GM19351 (cell line): ENCODE data around the gene CDK9.
"Not testable (repeated sequence)": the region's sequence is repeated elsewhere in the genome, so short reads cannot be mapped to it uniquely, and the experiment has no call there.

ENCODE experiments used
- ATAC-seq: cut with Tn5 transposase; IDR thresholded peaks from one replicate; pipeline ENCODE4 v1.9.1; 2021; ENCODE audit warnings: mild to moderate bottlenecking, moderate library complexity; ENCODE audit not compliant: unreplicated experiment

CDK9 gene

DNA sequence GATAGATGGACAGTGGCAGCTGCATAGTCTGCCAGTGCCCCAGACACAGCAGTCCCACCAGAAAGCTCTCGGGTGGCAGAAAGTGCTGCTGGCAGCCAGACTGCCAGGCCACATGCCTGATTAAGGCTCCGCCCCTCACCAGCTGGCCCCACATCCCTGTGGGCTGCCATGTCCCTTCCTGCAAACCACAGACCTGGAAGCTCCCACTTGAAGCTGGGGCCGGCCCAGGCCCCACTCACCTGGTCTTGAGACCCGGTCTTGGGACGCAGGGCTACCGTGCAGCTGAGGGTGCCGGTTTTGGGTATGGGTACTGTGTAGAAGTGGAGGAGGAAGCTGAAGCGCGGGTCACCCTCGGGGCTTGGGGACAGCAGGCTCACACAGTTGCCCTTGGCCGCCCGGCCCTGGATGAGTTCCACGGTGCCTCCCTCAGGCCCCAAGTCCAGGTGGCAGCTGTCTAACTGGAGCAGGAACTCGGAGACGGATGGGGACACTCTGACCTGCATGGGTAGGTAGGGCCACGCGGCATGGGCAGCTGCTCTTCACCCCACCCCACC, 32.1 kb downstream of the CDK9 start:
- ATAC-seq, result no peak

GRCh38 chr9:127818574-127818973, 32.7 kb downstream of the CDK9 start:
- no peak for ATAC-seq

DNA sequence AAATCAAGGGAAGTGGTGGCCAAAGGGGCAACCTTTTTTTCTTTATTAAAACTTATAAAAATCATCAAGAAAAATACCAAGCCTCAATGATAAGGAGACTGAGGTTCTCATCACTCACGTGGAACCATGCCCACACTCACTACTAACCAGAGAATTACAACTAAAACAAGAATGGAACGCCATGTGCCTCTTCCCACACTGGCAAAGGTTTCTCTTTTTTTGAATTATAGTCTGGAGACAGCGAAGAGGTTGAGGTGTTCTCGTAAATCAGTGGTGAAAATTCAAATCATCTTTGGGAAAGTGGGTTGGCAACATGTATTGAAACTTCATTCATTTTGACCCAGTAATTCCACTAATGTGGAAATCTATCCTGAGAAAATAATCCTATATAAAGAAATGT, 36.3 kb downstream of the CDK9 start:
- ATAC-seq, result no peak

DNA sequence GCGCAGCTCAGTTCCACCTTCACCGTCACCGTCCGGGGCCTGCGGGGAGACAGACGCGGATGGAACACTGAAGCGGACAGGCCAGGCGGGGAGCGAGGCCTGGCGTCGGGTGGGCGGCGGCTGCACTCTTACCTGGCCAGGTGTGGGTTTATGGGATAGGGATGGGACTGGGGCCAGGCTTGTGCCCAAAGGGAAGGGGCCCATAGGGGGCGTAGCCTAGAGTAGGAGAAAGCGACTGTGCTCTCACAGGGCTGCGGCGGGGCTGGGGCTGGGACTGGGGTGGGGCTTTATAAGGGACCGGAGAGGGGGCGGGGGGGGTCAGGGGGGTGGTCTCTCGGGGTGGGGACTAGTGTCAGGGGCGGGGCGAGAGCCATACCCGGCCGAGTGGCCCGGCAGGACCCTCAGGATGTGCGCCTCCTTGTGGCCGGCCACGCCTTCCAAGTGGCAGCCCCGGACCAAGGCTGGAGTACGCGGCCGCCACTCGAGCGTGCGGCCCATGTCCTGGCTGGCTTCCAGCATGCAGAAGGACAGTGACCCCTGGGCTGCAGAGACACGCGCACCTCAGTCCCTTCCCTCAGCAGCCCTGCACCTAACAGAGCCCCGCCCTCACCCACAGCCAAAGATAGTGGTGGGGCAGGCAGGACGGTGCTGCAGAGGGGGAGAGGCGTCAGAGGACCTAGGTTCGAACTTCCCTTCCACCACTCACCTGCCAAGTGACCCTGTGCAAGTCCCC, 39.7 kb downstream of the CDK9 start:
- no peak for ATAC-seq

- ATAC-seq, result no peak
Observed at GRCh38 chr9:127826253-127826913, 40.5 kb downstream of the CDK9 start.

DNA sequence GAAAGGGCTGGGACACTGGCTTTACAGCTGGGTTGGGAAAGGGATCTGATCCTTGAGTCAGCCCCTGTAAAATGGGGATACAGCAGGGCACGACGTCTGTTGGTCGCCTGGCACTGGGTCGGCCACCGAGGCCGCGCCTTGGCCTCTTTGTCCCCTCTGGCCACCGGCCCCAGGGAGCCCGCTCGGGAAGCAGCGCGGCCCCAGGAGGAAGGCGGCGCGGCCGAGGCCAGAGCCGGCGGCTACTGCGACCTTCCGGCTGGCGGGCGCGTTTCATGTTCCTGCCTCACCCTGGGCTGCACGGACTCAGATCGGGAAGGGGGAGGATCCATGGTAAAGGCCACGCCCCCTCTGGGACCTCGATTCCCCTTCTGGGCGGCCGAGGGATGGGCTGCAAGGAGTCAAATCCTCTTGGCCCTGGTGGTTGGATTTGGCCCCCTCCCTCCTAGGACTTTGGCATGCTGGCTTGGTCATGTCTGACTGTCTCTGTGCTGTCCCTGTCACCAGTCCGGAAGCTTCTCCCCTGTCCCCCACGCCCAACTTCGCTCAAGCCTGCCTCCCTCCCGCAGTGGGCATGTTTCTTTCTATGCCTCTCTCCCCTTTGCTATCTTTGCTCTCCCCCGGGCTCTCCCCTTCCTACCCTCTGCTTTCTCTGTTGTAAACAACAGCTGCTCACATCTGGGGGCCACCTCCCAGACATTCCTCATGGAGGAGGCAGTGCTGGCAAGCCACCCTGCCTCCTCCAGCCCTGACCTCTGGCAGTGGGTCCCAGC, 42.6 kb downstream of the CDK9 start:
- no peak for ATAC-seq

DNA sequence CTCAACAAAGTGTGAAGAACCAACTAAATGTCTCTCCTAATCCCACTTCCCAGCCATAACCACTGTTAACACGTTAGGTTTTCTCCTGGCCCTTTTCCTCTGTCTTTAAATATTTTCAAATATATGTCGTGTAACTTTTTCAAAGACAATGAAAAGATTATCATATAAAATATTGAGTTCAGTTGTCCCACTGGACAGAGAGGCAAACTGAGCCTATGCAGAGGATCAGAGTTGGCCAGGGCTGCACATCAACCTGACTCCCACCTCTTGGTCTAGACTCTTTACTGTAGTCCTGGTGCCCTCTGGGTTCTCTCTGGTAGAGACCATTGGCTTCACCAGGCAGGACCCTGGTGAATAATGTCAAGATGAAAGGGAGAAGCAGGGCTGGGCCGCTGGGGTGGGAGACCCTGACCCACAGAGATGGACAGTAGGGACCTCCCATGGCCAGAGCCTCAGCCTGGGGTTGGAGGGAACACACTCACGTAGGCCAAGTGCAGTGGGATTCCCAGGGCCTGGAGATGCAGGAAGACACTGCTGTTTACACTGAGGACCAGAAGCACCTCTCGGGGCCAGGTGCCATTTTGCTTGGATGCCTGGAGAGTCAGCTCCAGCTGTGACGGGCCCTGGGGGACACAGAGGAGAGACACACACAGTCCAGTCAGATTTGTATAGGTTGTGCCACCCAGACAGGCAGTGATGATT, 43.5 kb downstream of the CDK9 start:
- no peak for ATAC-seq

DNA sequence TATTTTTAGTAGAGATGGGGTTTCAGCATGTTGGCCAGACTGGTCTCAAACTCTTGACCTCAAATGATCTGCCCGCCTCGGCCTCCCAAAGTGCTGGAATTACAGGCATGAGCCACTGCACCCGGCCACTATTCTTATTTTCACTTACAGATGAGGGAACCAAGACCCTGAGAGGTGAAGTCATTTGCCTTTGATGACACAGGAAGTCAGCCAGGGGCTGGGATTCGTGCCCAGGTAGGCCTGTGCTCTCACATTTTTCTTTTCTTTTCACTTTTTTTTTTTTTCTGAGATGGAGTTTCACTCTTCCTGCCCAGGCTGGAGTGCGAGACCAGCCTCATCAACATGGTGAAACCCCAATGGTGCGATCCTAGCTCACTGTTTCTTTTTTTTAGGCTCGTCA, 46.4 kb downstream of the CDK9 start:
- ATAC-seq, result no peak

GRCh38 chr9:127833555-127833954, 47.7 kb downstream of the CDK9 start:
- ATAC-seq, result no peak

- no peak for ATAC-seq
Observed at GRCh38 chr9:127835991-127836516, 50.2 kb downstream of the CDK9 start.

- ATAC-seq, result not testable (repeated sequence)
Observed at GRCh38 chr9:127836561-127836960, 50.7 kb downstream of the CDK9 start.

DNA sequence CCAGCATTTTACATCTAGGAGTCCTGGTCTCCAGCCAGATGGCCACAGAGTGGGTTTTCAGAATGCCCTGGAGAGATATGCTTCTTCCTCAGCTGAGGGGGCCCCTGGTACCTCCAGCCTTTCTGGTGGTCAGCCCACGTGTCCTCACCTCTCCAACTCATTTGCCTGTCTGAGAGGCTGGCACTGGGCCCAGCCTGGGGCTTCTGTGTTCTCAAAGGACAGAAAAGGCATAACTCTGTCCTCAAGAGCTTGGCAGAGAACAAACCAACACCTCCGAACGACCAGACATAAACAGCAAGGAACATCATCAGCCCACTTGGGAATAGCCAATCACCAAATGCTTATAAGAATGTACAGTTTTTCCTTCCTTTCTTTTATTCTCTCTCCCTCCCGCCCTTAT, 51.5 kb downstream of the CDK9 start:
- no peak for ATAC-seq

DNA sequence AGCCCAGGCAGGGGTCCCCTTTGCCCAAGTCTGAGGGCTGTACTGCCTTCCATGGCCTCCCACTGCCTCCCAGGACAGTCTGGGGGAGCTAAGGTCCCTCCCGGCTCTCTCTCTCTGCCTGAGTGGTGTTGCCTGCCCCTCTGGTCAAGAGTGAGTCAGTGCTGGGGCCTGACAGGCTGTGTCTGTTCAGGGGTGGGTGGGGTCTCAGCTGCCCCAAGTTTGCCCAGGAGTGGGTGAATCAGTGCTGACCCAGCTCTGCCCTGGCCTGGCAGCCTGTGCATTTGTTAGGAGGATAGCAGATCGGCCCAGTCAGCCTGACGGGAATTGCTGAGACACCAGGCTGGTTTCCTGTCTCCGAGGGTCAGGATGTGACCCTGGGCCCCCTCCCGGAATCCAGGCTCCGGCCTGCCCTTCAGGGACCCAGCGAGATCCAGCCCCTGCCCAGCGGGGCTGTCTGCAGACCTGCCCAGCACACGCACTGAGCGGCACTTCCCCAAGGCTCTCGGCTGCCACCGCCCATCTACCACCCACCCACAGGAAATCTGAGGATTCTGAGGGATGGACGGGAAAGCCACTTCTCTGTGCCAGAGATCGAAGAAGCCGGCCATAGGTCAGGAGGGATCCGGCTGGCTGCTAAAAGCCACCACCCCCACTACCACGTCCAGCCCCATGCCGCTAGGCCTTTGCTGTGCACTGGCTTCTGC, 52.7 kb downstream of the CDK9 start:
- ATAC-seq, result no peak
